ENCODE results near the gene GDNF.

Gene GDNF

DNA sequence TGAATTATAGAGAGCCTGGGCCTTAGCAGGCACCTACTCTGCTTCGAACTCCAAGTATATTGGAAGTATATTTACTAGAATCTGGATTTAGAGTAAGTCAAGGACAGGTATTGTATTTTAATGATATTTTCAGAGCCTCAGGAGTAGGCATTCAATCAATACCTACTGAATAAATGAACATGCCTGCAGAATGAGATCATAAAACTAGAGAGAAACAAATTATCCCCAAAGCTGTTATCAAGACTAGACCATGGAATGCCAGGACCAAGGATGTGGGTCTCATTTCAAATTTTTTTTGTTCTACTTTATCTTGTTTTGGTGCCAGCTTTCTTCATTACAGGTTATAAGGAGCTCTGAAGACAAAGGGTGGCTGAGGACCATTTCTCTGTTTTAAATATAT lies 66.0 kb downstream of the GDNF start:
- no peak for ATAC-seq
- TF ChIP-seq, protein P1, sequence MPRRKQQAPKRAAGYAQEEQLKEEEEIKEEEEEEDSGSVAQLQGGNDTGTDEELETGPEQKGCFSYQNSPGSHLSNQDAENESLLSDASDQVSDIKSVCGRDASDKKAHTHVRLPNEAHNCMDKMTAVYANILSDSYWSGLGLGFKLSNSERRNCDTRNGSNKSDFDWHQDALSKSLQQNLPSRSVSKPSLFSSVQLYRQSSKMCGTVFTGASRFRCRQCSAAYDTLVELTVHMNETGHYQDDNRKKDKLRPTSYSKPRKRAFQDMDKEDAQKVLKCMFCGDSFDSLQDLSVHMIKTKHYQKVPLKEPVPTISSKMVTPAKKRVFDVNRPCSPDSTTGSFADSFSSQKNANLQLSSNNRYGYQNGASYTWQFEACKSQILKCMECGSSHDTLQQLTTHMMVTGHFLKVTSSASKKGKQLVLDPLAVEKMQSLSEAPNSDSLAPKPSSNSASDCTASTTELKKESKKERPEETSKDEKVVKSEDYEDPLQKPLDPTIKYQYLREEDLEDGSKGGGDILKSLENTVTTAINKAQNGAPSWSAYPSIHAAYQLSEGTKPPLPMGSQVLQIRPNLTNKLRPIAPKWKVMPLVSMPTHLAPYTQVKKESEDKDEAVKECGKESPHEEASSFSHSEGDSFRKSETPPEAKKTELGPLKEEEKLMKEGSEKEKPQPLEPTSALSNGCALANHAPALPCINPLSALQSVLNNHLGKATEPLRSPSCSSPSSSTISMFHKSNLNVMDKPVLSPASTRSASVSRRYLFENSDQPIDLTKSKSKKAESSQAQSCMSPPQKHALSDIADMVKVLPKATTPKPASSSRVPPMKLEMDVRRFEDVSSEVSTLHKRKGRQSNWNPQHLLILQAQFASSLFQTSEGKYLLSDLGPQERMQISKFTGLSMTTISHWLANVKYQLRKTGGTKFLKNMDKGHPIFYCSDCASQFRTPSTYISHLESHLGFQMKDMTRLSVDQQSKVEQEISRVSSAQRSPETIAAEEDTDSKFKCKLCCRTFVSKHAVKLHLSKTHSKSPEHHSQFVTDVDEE (CRISPR knock-in tag; IDR thresholded peaks at IDR 0.05), result no peak

DNA sequence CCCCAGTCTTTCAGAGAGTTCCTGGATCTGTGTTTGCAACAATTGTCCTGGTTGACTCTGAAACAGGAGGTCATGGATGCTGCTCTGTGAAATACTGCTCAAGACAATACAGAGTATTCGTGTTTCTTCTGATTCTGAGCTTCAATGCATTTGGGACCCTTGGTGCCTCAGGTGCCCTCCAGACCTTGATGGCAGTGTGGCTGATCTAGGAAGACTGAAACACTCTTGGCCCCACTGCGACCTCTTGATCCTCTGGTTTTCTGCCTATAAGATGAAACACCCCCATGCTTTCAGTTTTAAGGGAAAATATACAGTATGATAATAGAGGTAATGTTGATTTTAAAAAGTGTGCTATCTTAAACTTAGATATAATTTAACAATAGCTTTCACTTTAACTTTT lies 67.6 kb downstream of the GDNF start:
- TF ChIP-seq ARNTL (CRISPR knock-in tag; IDR thresholded peaks at IDR 0.05; ENCODE audit: borderline replicate concordance, low read depth) (no peak), ZC3H10 (CRISPR knock-in tag; IDR thresholded peaks at IDR 0.05) (no peak), BACH2 (CRISPR knock-in tag; IDR thresholded peaks at IDR 0.05; ENCODE audit: borderline replicate concordance) (no peak), RARB (CRISPR knock-in tag; IDR thresholded peaks at IDR 0.05) (no peak), SNAI2 (CRISPR knock-in tag; IDR thresholded peaks at IDR 0.05) (no peak), ESRRG (CRISPR knock-in tag; IDR thresholded peaks at IDR 0.05) (no peak), ZFP3 (CRISPR knock-in tag; IDR thresholded peaks at IDR 0.05) (no peak), TCF4 (CRISPR knock-in tag; IDR thresholded peaks at IDR 0.05; ENCODE audit: borderline replicate concordance) (no peak), PPARA (CRISPR knock-in tag; IDR thresholded peaks at IDR 0.05; ENCODE audit: borderline replicate concordance) (no peak), GLIS3 (CRISPR knock-in tag; IDR thresholded peaks at IDR 0.05) (no peak), ZFP30 (CRISPR knock-in tag; IDR thresholded peaks at IDR 0.05) (no peak), ZNF565 (CRISPR knock-in tag; conservative IDR thresholded peaks at IDR 0.05; ENCODE audit: low read depth) (no peak)
- TF ChIP-seq, protein P2, sequence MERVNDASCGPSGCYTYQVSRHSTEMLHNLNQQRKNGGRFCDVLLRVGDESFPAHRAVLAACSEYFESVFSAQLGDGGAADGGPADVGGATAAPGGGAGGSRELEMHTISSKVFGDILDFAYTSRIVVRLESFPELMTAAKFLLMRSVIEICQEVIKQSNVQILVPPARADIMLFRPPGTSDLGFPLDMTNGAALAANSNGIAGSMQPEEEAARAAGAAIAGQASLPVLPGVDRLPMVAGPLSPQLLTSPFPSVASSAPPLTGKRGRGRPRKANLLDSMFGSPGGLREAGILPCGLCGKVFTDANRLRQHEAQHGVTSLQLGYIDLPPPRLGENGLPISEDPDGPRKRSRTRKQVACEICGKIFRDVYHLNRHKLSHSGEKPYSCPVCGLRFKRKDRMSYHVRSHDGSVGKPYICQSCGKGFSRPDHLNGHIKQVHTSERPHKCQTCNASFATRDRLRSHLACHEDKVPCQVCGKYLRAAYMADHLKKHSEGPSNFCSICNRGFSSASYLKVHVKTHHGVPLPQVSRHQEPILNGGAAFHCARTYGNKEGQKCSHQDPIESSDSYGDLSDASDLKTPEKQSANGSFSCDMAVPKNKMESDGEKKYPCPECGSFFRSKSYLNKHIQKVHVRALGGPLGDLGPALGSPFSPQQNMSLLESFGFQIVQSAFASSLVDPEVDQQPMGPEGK (CRISPR knock-in tag; IDR thresholded peaks at IDR 0.05; ENCODE audit: borderline replicate concordance), result no peak
- TF ChIP-seq, protein P1 (CRISPR knock-in tag; IDR thresholded peaks at IDR 0.05), result no peak

DNA sequence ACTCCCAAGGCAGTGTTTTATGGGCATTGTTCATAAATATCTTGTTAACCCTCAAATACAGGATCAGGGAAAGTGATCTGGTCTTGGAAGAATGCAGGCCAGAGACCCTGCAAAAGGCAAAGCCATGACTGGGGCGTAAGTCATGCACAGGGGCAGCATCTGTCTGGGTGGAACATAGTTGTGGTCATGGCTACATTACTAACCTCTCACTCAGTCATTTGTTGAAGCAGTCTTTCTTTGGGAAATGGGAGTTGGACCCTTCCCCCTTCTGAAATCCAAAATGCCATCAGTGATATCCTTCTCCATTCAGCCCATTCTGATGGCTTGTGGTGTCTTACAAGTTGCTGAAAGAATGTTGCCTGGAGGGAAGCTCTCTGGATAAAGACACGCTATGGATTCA lies 68.1 kb downstream of the GDNF start:
- TF ChIP-seq, protein P1 (CRISPR knock-in tag; IDR thresholded peaks at IDR 0.05), result no peak
- no peak for TF ChIP-seq ZNF70 (CRISPR knock-in tag; IDR thresholded peaks at IDR 0.05)
- TF ChIP-seq ISL1 (CRISPR knock-in tag; IDR thresholded peaks at IDR 0.05), result no peak
- TF ChIP-seq, protein P3, sequence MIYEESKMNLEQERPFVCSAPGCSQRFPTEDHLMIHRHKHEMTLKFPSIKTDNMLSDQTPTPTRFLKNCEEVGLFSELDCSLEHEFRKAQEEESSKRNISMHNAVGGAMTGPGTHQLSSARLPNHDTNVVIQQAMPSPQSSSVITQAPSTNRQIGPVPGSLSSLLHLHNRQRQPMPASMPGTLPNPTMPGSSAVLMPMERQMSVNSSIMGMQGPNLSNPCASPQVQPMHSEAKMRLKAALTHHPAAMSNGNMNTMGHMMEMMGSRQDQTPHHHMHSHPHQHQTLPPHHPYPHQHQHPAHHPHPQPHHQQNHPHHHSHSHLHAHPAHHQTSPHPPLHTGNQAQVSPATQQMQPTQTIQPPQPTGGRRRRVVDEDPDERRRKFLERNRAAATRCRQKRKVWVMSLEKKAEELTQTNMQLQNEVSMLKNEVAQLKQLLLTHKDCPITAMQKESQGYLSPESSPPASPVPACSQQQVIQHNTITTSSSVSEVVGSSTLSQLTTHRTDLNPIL (CRISPR knock-in tag; IDR thresholded peaks at IDR 0.05; ENCODE audit: low read depth), result no peak
- TF ChIP-seq, protein P2 (CRISPR knock-in tag; IDR thresholded peaks at IDR 0.05; ENCODE audit: borderline replicate concordance), result no peak
- TF ChIP-seq, protein P4, sequence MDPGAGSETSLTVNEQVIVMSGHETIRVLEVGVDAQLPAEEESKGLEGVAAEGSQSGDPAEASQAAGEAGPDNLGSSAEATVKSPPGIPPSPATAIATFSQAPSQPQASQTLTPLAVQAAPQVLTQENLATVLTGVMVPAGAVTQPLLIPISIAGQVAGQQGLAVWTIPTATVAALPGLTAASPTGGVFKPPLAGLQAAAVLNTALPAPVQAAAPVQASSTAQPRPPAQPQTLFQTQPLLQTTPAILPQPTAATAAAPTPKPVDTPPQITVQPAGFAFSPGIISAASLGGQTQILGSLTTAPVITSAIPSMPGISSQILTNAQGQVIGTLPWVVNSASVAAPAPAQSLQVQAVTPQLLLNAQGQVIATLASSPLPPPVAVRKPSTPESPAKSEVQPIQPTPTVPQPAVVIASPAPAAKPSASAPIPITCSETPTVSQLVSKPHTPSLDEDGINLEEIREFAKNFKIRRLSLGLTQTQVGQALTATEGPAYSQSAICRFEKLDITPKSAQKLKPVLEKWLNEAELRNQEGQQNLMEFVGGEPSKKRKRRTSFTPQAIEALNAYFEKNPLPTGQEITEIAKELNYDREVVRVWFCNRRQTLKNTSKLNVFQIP (CRISPR knock-in tag; IDR thresholded peaks at IDR 0.05; ENCODE audit: borderline replicate concordance, low read depth), result no peak
- TF ChIP-seq ZFP30 (CRISPR knock-in tag; IDR thresholded peaks at IDR 0.05), result no peak
- TF ChIP-seq ESRRG (CRISPR knock-in tag; IDR thresholded peaks at IDR 0.05), result no peak
- TF ChIP-seq GLIS3 (CRISPR knock-in tag; IDR thresholded peaks at IDR 0.05), result no peak
- TF ChIP-seq ARNTL (CRISPR knock-in tag; IDR thresholded peaks at IDR 0.05; ENCODE audit: borderline replicate concordance, low read depth), result no peak
- TF ChIP-seq RARB (CRISPR knock-in tag; IDR thresholded peaks at IDR 0.05), result no peak
- TF ChIP-seq ZC3H10 (CRISPR knock-in tag; IDR thresholded peaks at IDR 0.05), result no peak
- no peak for TF ChIP-seq OSR1 (CRISPR knock-in tag; IDR thresholded peaks at IDR 0.05)
- TF ChIP-seq ZNF8 (CRISPR knock-in tag; IDR thresholded peaks at IDR 0.05), result no peak
- peak; percentile 96 for ATAC-seq

More for the DNA sequence above, 67.6 kb downstream of the GDNF start:
- ATAC-seq, result peak; percentile 15
